ENCODE data around the gene FSTL4.

- TF ChIP-seq CTCF (conservative IDR thresholded peaks at IDR 0.05; ENCODE audit: low read length) (no peak), EZH2phosphoT487 (IDR thresholded peaks at IDR 0.05; ENCODE audit: borderline replicate concordance, low read depth, low read length) (no peak)
These were observed 32.6 kb downstream of the FSTL4 start for GRCh38 chr5:133579766-133580165.
